Stimulated activated CD4-positive, alpha-beta T cell treated with anti-CD3 and anti-CD28 coated beads, Interleukin-4, amount 100 ng/mL, for 1 hour (primary cell): ENCODE results near the gene TMPRSS3.

ENCODE experiments used
- DNase-seq: peaks from one replicate; pipeline ENCODE4 v3.0.0-alpha.2; 2020

Gene TMPRSS3

GRCh38 chr21:42369821-42370220 lies 26.0 kb downstream of the TMPRSS3 start:
- DNase-seq: no peak

GRCh38 chr21:42367367-42368165 lies 28.3 kb downstream of the TMPRSS3 start:
- no peak for DNase-seq

GRCh38 chr21:42366292-42367010 lies 29.4 kb downstream of the TMPRSS3 start, which contains the start of gene TFF1:
TSS of gene TFF1 (minus strand) at chr21:42366535. CDS start at chr21:42366495, 40 bp downstream.
- no peak for DNase-seq

GRCh38 chr21:42365770-42366169 lies 30.1 kb downstream of the TMPRSS3 start:
- no peak for DNase-seq

GRCh38 chr21:42364304-42364865 lies 31.5 kb downstream of the TMPRSS3 start:
- DNase-seq: no peak

- DNase-seq: no peak
Observed at GRCh38 chr21:42363312-42363711, 32.5 kb downstream of the TMPRSS3 start.

GRCh38 chr21:42362700-42363099 lies 33.2 kb downstream of the TMPRSS3 start:
- DNase-seq: no peak

GRCh38 chr21:42362198-42362597 lies 33.7 kb downstream of the TMPRSS3 start:
- no peak for DNase-seq

GRCh38 chr21:42361286-42361685 lies 34.6 kb downstream of the TMPRSS3 start:
- DNase-seq: no peak

- no peak for DNase-seq
Observed at GRCh38 chr21:42360317-42360716, 35.5 kb downstream of the TMPRSS3 start.

GRCh38 chr21:42358937-42359336 lies 36.9 kb downstream of the TMPRSS3 start:
- DNase-seq: no peak

GRCh38 chr21:42358261-42358660 lies 37.6 kb downstream of the TMPRSS3 start:
- no peak for DNase-seq

- no peak for DNase-seq
Observed at GRCh38 chr21:42357307-42357706, 38.5 kb downstream of the TMPRSS3 start.

- no peak for DNase-seq
Observed at GRCh38 chr21:42356650-42357049, 39.2 kb downstream of the TMPRSS3 start.

GRCh38 chr21:42356046-42356445 lies 39.8 kb downstream of the TMPRSS3 start:
- no peak for DNase-seq

- no peak for DNase-seq
Observed at GRCh38 chr21:42353623-42354022, 42.2 kb downstream of the TMPRSS3 start.

GRCh38 chr21:42352441-42353095 lies 43.3 kb downstream of the TMPRSS3 start:
- DNase-seq: no peak

- no peak for DNase-seq
Observed at GRCh38 chr21:42351626-42352440, 44.0 kb downstream of the TMPRSS3 start.

- DNase-seq: no peak
Observed at GRCh38 chr21:42350927-42351426, 44.9 kb downstream of the TMPRSS3 start, which contains the start of gene TFF2. TSS of gene TFF2 (minus strand) at chr21:42350994. CDS start at chr21:42350957, 37 bp downstream.

- no peak for DNase-seq
Observed at GRCh38 chr21:42350318-42350910, 45.4 kb downstream of the TMPRSS3 start.
